GM12875 (cell line): Measurements from ENCODE around the gene ZNF354C.
"Not testable (repeated sequence)": the region's sequence is repeated elsewhere in the genome, so short reads cannot be mapped to it uniquely, and the experiment has no call there.

Source experiments
- H3K4me3 ChIP-seq: one replicate; pipeline ENCODE4 v1.5.1; 2011; ENCODE audit warnings: low read depth, low read length, control low read depth
- TF ChIP-seq, protein P1 (sequence below): IDR thresholded peaks from 2 replicates; pipeline ENCODE4 v1.5.1; 2011; ENCODE audit warnings: low read depth, mild to moderate bottlenecking, control low read depth, inconsistent platforms, low read length, moderate library complexity, borderline replicate concordance; ENCODE audit not compliant: insufficient read depth

The ZNF354C gene

DNA sequence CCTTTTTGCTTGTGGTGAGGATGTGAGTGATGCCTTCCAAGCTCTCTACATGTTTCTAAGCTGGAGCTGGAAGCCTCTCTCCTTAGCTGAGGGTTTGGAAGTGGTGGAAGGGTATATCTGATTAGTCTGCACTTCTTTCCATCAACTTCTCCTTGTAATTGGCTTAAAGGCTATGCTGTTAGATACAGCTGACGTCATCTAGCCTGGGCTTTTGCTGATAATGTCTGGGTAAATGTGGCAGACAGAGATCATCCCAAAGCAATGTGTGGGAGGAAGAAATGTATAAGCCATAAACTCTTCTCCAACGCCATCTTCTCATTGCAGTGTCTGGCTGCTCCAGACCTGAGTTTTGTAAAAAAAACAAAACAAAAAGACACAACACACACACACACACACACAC is 29.3 kb downstream of the ZNF354C start:
- no peak overlapping the region for H3K4me3 ChIP-seq
- TF ChIP-seq, protein P1, sequence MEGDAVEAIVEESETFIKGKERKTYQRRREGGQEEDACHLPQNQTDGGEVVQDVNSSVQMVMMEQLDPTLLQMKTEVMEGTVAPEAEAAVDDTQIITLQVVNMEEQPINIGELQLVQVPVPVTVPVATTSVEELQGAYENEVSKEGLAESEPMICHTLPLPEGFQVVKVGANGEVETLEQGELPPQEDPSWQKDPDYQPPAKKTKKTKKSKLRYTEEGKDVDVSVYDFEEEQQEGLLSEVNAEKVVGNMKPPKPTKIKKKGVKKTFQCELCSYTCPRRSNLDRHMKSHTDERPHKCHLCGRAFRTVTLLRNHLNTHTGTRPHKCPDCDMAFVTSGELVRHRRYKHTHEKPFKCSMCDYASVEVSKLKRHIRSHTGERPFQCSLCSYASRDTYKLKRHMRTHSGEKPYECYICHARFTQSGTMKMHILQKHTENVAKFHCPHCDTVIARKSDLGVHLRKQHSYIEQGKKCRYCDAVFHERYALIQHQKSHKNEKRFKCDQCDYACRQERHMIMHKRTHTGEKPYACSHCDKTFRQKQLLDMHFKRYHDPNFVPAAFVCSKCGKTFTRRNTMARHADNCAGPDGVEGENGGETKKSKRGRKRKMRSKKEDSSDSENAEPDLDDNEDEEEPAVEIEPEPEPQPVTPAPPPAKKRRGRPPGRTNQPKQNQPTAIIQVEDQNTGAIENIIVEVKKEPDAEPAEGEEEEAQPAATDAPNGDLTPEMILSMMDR: no peak

DNA sequence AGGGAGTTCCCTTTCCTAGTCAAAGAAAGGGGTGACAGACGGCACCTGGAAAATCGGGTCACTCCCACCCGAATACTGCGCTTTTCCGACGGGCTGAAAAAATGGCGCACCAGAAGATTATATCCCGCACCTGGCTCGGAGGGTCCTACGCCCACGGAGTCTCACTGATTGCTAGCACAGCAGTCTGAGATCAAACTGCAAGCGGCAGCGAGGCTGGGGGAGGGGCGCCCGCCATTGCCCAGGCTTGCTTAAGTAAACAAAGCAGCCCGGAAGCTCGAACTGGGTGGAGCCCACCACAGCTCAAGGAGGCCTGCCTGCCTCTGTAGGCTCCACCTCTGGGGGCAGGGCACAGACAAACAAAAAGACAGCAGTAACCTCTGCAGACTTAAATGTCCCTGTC is 41.1 kb downstream of the ZNF354C start:
- H3K4me3 ChIP-seq: not testable (repeated sequence)

DNA sequence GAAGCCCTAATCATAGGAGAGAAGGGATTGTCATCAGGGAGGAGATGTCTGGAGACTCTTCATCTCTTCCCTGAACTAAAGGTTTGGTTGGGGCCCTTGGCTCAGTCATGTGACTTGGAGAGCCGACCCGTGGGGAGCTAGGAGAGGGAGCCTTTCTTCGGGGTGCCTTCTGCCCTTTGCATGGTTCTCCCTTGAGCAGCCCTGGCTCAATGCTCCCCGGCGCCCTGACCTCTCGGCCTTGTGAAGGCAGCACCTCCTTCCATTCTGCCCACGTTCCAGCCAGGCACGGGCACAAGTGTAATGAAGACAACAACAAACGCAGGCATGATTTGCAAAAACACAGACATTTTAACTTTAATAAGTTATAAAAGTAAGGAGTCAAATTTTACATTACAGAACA is 50.4 kb downstream of the ZNF354C start:
- TF ChIP-seq, protein P1: no peak
- no peak overlapping the region for H3K4me3 ChIP-seq

DNA sequence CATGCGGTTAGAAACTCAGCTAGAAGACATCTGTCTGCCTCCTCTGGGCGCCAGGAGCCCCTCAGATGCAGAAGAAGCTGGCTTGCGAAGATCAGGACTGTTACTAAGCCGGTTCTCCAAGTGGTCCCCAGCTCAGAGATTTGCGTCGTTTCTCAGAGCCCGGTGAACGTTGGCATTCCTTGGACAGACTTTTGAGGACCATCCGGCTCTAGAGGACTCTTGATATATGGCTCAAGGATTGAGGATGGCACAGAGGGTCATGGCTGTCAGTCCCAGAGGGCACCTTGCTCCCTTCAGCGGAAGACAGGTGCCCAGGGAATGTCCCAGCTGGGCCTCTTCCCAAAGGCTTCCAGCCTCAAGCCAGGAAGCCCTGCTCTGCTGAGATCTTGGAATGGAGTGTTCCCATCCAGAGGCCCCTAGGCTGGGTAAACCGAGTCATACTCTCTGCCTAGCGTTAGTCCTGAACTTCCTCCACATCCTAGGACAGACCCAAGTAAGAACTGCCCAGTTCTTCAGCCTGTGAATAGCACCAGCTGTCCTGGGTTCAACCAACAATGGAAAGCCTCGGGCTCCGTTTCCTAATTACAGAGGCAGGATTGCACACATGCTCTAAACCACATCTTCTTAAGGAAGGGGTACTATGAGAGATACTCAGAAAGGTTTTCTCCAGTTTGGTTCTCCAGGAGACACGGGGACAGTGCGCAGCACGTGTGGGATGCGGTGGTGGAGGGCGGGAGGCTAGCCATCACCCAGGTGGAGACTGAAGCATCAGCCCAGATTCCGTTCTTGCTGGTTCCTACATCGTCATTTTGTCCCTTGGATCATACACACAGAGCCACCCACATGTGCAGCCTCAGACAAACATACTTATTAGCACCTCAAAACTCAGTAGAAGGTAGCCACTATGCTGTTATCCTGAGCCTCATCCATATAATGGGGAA is 51.4 kb downstream of the ZNF354C start:
- TF ChIP-seq, protein P1: no peak
- H3K4me3 ChIP-seq: no peak overlapping the region

DNA sequence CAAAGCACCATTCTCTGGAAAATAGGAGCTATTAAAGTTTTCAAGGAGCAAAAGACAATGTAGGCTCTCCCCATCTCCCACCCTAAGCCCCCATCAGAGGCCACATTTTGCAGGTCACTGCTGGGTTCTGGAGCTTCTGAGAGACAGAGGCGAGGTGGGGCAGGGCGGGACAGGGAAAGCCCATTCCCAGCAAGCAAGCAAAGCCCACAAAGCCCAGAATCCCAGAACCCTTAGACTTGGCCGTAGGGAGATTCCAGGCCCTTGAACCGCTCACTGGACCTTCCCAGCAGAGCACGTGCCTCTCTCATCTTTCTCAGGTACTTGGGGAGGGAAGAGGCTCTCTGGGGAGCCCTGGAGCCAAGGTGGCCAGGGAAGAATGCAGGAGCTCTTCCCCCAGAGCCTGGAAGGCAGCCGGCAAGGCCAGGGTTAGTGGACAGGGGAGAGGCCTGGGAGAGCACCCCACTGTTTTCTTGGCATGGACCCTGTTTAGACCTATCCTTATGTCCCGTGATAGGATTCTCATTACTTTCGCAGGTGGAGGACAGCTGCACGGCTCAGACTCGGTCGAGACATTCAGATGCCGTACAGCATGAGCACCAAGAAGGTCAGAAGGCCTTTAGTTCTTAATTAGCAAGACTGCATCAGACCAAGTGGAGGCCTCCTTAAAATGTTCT is 52.4 kb downstream of the ZNF354C start:
- TF ChIP-seq, protein P1: no peak
- no peak overlapping the region for H3K4me3 ChIP-seq

DNA sequence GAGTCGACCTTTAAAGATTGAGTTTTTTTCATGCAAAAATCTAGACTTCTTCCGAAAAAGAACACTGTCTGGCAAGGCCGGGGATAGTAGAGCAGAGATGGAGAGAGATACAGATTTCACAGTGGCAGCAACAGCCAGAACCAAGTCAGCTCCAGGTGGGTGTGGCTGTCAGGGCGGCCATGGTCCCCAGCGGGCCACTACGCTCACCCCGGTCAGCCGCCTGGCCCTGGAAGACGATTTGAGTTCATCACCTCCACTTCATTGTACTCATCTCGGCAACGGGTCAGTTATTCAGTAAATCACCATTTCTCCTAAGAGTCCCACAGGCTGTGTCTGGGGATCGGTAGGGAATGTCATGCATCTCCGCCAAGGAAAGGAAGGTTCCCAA is 53.0 kb downstream of the ZNF354C start:
- TF ChIP-seq, protein P1: no peak
- H3K4me3 ChIP-seq: no peak overlapping the region

DNA sequence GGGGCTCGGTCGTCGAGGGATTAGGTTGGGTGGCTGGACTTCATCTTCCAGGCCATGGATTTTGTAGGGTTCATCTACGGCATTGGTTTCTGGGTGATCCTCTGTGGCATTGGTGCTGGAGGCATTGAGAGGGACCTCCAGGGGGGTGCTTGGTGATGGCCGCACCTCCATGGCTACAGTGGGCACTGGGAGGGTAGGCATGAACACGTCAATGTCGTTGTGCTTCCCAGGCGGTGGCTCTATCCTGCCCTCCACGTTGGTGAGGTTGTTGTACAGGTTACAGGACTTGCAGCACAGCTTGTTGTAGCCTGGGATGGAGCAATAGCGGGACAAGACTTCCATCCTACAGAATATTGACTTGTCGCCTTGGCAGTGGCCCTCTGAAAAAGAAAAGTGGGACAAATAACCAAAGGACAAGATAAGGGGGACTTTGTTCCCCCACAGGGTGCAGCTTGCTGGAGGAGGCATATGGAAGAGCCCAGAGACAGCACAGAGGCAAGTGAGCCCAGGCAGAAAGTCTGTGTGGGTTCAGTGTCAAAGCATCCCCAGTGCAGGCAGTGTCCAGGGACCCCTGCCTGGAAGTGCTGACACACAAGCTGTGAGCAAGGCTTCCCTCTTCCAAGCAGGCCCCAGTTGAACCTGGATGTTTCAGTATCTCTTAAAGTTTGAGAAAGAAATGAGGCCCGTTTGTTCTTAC is 53.9 kb downstream of the ZNF354C start:
- TF ChIP-seq, protein P1: no peak

More for the DNA sequence above, 53.9 kb downstream of the ZNF354C start:
- no peak overlapping the region for H3K4me3 ChIP-seq
